Bladder microvascular endothelial cell (primary cell): ENCODE measurements around the gene CSMD2. TPM values are rescaled to one million over a fixed set of nuclear protein-coding genes. Genes with fewer than 3 reads are reported as not detected.

Source experiments
- total RNA-seq: library from RNA; depleted of rRNA; stranded (reverse); fragments of >200 nt; gene quantifications from 2 replicates; pipeline ENCODE4 v1.2.3, GENCODE V29; 2014

The CSMD2 gene
- under 0.01 and 0.19 TPM in 2 replicates for total RNA-seq

GRCh38 chr1:34164771-34165391 is at the start of gene CSMD2:
Gene CSMD2, minus strand, starts transcription at chr1:34165230. Its CDS starts 133 bp downstream, at chr1:34165097.

DNA sequence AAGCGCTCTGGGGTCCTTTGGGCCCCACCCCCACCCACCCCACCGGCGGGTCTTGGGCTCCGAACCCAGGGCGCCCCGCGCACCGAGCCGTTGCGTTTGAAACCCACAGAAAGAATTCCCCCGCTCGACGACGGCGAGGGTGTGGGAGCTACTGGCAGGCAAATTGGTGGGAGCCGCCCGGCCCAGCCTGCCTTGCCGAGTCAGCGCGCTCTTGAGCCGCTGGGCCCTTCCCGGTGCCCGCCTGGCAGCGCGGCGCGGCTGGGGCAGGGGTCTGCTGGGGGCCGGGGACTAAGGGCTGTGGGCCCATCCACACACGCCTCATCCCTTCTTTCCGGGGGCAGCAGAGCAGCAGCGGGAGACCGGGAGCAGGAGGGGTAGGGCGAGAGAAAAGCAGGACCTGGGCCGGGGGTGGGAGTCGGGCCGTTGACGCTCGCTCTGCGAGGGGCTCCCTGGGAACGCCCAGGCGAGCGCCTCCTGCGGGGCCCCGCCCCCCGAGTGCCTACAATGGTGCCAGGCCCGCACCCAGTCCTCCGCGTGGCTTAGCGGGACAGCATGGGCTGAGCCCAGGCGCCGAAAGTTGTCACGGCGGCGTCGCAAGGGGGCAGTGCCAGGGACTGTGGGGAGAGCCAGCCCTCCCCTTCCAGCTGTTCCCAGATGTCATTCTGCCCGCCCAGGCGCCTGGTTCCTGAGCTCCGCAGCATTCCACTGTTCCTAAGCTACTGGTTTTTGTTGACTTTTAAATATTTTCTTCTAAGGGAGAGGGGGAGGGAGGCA is 12.0 kb upstream of the CSMD2 start, which contains the start of gene C1orf94:
TSS of gene C1orf94 (plus strand) at position 78 of the 774 bp plus-strand sequence. CDS start 883 bp downstream, outside the sequence.

DNA sequence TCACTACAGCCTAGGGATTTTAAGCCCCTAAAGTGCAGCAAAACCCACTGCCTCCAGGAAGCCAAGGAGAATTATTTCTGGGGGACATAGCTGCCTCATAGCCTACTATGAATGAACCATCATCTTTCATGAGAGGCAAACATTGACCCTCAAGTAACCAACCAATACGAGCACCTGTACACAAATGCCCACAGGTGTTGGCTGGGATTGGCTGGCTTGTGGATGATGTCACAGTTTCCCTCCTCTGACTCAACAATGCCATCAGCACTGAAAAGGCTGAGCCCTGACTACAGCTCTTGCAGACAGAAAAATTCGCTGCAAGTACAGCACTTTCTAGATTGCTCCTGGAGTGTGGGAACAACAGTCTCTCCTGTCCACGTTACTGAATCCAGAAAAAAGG is 301.3 kb downstream of the CSMD2 start, which contains the start of gene HMGB4:
TSS of gene HMGB4 (plus strand) at position 301 of the 400 bp plus-strand sequence. CDS start 113 bp downstream, outside the sequence.

DNA sequence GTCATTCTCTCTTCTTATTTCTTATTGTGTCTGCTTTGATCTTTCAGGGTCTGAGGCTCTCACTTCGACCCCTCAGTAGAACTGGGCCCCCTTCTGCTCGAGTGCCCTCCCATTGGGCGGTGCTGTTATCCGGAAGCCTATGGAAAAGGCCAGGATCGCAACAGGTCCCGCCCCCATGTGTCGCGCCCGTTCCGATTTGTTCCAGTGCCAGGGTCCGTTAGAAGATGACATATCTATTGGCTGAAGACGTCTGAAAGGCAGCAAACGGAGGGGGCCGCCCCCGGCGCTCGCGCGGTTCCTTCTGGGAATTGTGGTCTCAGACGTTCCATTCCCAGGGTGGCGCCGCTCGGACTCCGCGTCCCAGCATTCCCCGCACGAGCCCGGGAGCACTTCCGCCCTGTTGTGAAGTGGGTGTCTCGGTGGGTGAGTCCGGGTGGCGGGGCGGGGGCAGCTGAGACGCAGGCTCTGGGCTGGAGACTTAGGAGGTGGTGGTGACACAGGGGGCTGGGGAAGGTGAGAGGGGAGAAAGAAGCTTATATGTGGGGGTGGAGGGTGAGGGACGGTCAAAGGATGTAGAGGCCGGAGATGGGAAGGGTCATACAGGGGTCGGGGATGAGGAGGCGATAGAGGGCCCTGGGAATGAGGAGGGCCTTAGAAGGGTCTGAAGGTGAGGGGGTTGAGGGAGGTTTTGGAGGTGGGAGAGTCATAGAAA is 692.6 kb downstream of the CSMD2 start, which contains the start of gene ZSCAN20:
TSS of gene ZSCAN20 (plus strand) at position 377 of the 712 bp plus-strand sequence. CDS start 6,644 bp downstream, outside the sequence.

Other genes starting within 250 kb of the CSMD2 start
- not detected in 2 replicates for gene C1orf94, start 11.7 kb upstream of the CSMD2 start, total RNA-seq